NCI-H2029 treated with DMSO at 0.1 percent for 48 hours (cell line): ENCODE results near the gene KCND2.

Experiments
- DNase-seq: peaks from one replicate; lab custom pipeline; 2025; lab: John Stamatoyannopoulos, UW

Gene KCND2

DNA sequence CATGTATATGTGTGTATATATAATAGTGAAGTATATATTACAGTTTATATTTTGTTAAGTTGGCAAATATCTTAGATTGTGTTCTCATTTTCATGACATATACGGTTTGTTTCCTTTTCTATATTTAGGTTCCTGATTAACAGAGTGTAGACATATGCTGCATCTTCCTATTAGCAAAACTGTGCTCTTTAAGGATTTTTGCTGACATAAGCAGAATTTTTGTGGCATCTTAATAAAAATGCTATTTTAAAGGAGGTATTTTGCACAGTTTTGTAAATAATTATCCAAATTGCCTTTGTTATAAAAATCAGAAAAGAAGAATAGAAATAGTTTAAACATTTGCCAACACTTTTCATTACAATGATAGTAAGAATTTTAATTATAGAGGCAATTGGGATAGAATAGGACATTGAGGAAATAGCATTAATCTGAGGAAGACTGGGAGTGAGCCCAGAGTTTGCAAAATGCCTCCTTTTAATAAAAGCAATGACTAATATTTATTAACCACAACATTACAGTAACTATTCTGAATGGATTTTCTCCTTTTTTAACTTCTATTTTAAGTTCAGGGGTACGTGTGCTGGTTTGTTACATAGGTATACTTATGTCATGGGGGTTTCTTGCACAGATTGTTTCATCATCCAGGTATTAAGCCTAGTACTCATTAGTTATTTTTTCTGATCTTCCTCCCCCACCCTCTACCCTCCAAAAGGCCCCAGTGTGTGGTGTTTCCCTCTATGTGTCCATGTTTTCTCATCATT, 38.2 kb downstream of the KCND2 start:
- DNase-seq: no peak

DNA sequence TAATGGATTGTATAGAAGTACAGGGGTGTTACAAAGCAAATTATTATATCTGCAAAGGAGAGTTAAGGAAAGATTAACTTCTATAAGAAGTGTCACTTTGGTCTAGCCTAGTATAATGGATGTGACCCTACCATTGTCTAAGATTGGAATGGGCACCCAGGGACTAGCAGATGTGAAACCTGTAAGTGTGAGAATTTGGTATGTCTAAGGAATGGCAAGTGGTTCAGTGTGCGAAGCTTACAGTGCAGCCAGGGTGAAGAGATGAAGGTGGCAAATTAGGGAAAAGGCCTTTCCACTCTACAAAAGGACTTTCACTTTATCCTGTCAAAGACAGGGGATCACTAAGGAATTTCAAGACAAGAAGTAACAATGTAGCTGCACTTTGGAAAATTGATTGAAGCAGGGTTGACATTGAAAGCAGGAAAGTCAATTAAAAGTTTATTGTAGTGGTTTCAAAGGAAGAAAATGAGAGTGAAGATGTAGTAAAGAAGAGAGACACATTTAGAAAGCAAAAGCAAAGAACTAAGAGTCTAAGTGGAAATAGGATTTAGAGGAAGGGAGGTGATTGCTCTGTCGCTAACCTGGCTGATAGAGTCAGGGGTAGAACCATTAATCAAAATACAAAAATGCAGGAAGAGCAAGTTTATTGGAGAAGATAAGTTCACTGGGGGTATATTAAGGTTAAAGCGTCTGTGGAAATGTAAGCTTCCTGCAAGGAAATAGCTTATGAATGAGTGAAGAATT, 47.4 kb downstream of the KCND2 start:
- DNase-seq: no peak

DNA sequence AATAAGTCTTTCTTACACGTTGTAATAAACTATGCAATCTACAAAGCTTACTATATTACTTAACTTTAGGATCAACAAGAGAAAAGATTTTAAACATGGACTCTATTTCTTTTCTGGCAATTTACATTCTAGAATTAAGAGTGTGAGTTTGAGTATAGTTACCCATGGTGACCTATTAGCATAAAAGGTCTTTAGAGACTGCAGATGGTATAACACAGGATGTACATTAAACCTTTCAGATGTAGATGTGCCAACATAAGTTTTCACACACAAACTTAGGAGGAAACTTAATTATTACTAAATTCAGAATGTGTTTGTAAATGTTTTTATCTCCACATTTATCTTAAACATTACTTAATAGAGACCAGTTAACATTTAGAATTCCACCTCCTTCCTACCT, 54.1 kb downstream of the KCND2 start:
- DNase-seq: no peak

DNA sequence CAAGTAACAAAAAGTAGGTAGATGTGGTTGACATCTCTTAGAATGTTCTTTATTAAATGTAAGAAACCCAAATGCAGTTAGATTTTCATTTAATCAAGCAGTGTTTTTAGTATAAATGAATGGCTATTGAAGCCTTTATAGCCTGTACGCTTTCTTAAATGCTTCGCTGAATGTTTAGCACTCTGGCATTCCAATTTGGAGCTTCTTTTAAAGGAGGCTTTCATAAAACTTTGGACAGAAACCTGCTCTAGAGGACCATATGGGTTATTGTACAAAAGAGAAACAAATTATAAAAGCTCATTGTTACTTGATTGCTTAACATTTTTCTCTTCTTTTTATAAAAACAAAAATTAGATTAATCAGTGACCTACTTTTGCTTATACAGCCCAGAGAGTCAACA, 59.5 kb downstream of the KCND2 start:
- no peak for DNase-seq

DNA sequence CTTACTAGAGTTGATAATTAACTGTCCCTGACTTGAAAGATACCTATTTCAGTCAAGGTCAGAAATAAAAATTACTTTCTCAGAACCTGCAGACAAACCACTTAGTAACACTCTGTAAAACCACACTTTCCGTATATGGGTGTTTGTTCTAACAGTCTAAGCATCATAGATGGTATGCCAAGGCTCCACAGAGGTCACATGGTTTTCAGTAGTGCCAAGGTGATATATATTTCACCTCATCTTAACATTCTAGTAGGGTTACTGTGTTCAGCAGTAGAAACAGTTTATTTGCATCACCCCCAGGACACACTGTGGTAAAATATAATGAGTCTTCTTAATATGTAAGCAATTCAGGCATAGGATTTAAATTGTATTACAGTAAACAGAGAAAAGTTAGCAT, 61.5 kb downstream of the KCND2 start:
- DNase-seq: no peak

DNA sequence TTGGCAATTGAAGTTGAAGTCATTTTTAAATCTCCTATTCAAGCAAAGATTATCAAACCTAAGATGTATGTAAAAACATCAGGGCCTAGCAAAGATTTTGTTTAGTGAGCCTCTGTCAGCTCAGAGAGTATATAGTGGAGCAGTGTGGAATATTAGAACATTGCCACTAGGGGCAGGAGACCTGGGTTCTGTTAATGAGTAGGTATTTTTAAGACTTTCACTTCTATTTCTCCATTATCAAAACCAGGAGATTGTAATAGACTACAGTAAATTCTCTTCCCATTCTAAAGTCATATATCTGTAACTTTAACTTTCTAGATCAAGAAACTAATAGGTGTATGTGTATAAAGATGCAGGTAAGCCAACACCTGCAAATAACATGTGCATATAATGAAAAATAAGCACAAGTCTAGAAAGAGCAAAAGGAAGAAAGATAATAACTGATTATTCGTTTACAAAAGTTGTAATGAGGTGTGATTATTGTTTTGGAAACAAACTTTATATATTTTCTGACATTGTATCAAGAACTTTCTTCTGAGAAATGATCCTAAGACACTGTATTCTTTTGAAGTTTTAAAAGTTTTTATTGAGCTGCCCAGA, 64.4 kb downstream of the KCND2 start:
- no peak for DNase-seq

DNA sequence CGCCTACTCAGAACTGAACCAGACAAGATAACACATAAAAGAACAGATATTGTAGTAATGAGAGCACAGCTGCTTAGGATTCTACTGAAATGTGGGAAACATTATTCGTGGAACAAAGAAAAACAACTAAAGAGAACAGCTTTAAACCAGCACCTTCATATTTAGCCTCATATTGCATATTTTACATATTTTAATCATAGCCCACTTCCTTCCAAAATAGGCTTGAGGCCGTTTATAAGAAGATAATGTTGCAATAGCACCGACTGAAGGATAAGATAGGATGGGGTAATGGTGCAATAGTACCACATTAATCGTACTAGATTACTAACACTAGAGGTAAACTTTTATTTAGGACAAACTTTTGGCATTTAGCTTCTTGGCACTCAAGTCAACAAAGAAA, 71.3 kb downstream of the KCND2 start:
- no peak for DNase-seq

DNA sequence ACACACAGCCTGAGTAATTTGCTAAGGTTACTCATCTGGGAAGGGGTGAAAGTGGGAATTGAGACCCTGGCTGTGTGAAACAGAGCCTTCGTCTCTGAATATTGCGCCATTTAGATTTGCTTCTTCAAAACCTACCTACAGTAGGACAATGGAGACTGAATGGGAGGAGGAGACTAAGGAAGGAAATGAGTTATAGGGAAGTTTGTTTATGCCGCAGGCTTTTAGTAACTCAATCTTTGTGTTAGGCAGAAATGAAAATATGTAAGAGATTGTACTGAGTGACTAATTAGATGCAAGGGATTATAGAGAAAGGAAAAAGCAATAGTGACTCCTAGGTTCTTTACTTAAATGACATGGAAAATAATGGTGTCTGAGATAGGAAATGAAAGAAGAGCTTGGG, 80.2 kb downstream of the KCND2 start:
- DNase-seq: no peak

DNA sequence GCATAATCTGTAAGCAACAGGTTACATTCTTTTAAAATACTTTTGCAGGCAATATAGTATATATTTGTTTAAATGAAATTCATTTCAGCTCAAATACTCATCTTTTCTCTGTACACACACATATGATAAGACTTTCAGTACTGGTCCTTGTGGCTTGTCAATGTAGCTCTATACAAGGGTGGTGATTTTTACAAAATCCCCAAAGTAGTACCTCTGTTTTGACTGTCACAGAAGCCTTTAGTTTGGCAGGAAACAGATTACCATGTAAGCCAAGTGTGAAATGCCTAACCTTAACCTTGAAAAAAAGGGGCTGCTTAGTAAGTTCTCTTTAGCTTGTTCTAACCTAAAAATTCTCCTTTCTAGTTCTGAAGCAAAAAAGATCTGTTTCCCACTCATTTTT, 87.9 kb downstream of the KCND2 start:
- DNase-seq: no peak

DNA sequence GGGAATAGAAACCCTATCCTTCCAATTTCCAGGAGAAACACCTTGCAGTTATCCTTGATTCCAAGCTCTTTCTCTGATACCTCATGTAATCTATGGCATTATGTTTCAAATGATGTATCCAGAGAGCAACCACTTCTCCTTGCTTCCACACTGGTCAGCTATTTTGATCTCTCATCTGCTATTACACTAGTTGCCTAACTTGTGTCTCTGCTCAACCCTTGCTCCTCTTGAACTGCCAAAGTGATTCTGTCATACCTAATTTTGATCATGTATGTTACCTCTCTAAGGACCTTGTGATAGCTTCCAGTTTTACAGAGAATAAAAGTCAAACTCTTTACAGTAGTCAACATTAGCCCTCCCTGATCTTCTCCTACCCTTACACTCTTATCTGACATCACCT, 90.4 kb downstream of the KCND2 start:
- DNase-seq: no peak

DNA sequence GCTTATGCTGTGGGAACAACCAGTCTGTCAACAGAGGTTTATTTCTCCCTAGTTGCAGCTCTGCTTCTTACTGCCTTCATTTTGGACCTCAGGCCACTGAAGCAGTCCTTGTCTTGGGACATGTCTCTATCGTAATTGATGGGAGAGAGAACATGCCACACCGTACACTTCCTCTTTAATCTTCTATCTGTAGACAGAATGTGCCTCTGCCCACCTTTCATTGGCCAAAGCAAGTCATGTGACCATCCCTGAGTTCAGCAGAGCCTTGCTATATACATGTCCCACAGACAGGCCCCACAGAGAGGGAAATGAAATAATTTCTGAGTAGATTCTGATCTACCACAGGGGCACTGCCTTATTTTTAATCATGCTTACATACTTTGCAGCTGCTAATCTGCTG, 98.0 kb downstream of the KCND2 start:
- no peak for DNase-seq

DNA sequence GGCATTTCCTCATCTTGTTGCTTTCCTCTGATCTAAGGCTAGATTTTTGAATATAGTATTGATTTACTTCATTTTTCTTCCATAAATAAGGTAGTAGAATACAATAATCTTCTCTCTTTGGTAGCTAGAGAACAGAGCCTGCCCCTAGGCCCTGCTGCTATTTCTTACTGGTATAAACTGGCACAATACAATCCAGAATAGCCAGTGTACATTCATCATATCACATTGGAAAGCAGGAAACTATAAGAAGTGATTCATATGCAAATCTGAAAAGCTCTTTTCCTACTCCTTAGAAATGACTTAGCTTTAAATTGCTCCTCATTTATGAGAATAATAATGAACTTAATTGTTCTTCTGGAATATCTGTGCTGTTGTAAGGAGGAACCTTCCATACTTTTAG, 100.2 kb downstream of the KCND2 start:
- DNase-seq: no peak

DNA sequence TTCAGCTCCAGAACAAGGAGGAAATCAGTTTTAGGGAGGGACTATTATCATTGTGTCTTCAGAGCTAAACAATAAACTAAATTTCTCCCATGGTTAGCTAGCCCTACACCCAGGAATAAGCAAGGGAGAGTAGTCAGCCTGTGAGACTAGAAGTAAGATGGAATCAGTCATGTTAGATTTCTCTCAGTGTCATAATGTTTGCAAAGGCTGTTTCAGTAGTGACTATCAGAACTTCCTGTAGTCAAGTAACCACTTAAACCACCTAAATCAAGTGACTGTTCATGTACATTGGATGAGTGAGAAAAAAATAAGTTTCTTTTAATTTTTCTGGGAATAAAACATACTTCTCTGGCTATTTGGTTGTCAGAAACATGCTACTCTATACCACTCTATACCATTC, 121.6 kb downstream of the KCND2 start:
- DNase-seq: no peak

DNA sequence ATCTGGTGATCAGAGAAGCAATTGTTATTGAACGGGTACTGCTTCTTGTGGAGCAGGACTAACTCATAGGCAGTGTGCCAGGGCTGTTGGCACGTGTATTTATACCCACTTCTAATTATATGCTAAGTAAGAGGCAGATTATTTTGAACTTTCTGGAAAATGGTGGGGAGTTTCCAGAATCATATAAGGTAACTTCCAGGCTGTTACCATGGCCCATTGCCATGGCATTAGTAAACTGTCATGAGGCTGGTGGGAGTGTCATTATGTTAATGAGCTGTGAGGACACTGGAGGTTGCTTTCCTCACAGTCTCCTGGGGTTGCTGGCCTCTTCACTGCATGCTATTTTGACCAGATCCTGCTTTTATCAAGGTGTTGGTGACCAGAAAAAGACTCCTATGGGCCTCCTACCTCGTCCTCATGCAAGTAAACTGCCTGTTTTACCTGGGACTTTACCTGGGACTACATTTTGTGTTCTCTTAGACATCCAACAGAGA, 122.6 kb downstream of the KCND2 start:
- no peak for DNase-seq

DNA sequence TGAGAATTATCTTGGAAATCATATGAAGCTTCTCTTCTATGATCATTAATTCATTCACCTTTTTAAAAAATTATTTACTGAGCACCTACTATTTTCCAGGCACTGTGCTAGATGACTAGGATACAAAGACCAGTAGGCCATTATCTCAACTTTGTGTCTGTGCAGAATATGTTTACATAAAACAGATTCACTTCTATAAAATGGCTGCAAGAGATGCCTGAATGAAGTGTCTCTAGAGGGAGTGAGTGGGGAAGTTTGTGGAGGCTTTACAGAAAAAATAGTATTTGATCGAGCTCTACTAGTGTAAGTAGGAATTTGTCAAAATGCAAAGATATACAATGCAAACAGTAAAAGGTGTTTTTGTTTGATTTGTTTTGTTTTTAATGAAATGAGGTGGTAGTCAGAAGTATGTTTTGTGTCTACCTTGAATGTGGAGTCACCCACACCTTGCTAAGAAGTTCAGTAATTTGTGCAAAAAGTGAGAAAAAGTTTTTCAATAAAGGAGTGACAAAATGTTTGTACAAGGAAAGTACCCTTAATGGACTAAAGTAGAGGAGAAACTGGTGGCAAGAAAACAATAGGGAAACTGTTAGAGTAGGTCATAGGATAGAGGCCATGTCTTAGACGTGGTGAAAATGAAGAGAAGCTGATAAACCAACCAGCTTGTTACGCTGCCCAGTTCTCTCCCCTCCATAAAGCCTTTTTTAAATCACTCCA, 125.5 kb downstream of the KCND2 start:
- DNase-seq: no peak

DNA sequence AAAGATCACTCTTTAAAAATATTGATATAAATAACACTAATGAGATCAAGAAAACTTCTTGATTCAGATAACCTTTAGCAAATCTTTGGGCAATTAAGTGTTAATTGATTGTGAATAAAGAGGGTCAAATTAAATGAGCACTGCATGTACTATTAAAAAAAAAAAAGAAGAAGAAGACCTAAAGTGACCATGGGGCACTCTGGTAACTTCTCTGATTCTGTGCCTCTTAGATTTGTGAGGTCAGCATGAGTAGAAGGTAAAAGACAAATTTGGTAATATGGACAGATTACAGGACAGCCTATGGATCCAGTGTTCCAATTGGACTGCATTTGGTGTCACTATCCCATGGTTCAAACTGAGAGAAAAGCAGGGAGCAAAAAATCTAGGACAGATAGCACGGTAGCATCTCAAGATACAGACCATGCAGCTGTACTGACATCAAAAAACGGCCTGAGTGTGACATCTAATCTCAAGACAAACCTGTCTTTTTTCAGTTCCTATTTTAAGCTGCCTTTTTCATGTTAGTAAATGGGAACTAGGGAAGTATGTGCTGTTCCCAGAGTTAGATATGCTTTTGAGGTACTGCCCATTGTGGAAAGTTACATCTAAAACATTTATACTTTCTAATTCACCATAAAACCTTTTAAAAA, 128.0 kb downstream of the KCND2 start:
- DNase-seq: no peak

DNA sequence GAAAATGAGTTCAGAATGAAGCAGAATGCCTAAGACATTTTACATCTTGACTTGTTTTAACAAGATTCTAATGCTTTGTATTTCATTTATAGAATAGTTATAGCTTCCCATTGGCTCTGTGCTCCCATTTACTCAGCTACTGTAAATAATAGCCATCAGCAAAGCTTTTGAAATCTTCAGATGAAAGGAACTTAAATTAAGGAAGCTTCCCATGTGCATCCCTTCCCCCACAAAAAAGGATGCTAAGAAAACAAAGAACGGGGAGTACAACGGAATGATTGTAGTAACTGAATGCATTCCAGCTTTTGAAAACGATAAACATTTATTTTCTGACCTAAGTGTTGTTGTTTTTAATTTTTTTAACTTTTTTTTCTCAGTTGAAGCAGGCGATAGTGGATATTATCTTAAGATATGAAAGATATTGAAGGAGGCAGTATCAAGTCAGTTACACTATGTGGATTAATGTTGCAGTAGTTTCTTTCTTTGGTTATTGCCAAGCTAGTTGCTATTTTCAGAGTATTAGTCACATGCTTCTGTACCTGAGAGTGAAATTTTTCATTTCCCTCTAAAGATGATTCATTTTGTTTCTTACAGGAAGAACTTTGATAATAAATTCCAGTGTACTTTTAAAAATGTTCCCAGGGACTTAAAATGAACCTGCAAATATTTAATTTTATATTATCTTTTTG, 129.2 kb downstream of the KCND2 start:
- DNase-seq: no peak

DNA sequence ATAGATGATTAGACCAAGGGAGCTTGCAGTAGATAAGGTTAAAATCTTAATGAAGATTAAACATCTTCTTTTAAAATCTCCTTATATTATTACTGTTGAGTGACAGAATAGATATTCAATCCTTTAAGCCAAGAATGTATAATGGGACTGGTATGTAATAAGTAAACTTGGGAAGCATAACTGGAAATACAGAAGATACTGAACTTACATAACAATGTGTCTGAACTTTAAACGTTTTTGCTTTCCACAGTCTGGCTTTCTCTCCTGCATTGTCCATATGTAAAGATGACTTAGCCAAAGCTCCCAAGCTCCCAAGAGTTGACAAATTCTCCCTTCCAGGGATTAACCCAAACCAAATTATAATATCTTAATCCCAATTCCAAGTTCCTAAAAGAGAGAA, 129.8 kb downstream of the KCND2 start:
- DNase-seq: no peak

DNA sequence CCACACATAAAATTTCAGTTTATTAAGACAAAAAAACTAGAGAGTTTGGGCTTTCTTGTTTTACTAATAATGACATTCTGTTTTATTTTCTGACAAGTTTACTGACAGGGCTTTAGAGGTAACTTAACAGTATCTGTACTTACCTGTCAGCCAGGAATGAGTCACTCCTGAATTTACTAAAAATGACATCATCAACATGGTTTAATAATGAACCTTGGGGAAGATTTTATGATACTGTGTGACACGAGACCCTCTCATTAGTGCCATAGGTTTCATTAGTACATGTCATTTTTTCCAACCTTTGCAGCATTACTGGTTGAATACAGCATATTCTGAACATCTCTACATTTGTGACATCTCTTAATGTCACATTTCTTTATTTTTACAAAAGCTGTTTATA, 131.1 kb downstream of the KCND2 start:
- no peak for DNase-seq

DNA sequence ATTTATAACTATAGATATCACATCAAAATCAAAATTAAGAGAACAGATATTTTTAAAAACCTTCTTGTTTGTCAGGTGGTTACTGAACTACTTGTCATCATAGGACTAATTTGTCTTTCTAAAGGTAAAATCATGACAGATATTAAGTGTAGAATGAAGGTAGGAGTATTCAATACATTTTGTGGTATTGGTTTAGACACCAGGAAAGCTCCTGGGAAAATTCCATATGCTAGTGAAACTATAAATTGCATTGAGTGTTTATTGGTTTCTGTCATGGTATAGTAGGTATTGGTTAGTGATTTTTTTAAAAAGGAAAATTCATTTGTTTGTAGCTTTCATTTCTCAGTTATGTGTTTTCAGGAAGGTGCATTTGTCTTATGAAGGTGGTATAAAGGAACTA, 132.7 kb downstream of the KCND2 start:
- DNase-seq: no peak

DNA sequence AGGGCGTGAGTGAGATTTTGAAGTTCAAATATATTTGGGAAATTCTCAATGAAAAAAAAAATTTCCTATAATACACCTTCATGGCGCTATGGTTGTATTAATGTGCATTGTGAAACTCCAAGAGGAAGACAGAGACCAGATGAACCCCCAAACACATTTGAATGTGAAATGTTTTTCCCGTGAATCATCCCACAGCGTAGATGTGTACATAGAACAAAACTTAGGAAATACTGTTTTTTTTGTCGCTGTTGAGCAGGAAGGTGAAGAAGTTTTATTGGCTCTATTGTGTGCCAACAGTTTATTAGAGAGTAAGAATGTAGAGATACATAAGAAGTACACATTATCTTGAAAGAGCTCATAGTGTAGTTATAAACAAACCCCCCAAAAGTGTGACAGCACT, 134.0 kb downstream of the KCND2 start:
- DNase-seq: no peak
